HG03439 (cell line): Measurements from ENCODE around the gene STAG1.
"Not testable (repeated sequence)": the region's sequence is repeated elsewhere in the genome, so short reads cannot be mapped to it uniquely, and the experiment has no call there.

Experiments used
- ATAC-seq: cut with Tn5 transposase; IDR thresholded peaks from one replicate; pipeline ENCODE4 v1.9.1; 2021; ENCODE audit warnings: mild to moderate bottlenecking, moderate library complexity; ENCODE audit not compliant: unreplicated experiment

Gene STAG1

DNA sequence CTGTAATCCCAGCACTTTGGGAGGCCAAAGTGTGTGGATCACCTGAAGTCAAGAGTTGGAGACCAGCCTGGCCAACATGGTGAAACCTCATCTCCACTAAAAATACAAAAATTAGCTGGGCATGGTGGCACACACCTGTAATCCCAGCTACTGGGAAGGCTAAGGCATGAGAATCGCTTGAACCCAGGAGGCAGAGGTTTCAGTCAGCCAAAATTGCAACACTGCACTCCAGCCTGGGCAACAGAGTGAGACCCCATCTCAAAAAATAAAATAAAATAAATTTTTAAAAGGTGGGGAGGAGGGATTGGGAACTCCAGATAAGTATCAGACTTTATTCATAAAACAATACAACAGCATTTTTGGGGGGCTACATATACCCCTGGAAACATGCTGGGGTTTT lies 42.4 kb downstream of the STAG1 start:
- not testable (repeated sequence) for ATAC-seq

- ATAC-seq, result no peak
Observed at GRCh38 chr3:136708333-136708985, 43.7 kb downstream of the STAG1 start.

DNA sequence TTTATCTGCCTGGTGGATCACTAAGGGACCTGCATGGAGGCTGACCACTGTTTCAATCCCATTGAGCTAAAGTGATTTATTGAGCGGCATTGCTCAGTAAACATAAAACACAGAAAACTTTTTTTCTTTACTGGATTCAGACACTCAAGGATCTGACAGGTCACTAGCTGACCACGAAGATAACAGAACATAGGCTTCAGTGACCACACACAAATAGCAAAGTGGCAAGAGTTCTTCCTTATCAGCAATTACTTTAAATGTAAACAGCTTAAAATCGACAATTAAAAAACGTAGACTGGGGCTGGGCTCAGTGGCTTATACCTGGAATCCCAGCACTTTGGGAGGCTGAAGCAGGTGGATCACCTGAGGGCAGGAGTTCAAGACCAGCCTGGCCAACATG lies 48.7 kb downstream of the STAG1 start:
- ATAC-seq, result no peak

GRCh38 chr3:136699271-136699828 lies 52.8 kb downstream of the STAG1 start:
- ATAC-seq, result no peak

- no peak for ATAC-seq
Observed at GRCh38 chr3:136698361-136698760, 53.8 kb downstream of the STAG1 start.

GRCh38 chr3:136696797-136697196 lies 55.4 kb downstream of the STAG1 start:
- no peak for ATAC-seq

DNA sequence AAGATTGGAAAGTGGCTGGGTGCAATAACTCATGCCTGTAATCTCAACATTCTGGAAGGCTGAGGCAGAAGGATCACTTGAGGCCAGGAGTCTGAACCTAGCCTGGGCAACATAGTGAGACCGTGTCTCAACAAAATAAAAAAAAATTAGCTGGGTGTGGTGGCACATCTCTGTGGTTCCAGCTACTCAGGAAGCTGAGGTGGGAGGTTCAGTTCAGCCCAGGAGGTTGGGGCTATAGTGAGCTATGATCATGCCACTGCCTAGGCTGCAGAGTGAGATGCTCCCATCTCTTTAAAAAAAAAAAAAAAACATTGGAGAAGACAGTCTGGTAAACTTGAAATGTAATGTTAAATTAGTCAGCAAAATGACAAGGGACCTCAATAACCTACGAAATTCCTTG lies 57.9 kb downstream of the STAG1 start:
- no peak for ATAC-seq

DNA sequence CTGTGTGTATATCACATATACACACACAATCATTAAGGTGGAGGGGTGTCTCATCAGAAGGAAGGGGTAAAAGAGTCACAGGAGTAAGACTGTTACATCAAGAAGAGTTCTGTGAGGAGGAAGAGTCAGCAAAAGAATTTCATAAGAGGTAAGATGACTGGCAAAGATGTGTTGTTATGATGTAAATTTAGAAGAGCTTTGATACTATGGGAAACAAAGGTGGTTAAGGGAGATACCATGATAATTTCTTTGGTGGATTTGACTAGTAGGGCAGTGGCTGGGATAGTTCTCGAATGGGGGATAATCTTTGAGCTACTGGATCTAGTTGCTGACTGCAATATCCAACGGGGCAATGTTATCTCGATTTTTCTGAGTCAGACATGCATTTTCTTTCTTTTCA lies 61.6 kb downstream of the STAG1 start:
- ATAC-seq, result no peak

- no peak for ATAC-seq
Observed at GRCh38 chr3:136685882-136686281, 66.3 kb downstream of the STAG1 start.

DNA sequence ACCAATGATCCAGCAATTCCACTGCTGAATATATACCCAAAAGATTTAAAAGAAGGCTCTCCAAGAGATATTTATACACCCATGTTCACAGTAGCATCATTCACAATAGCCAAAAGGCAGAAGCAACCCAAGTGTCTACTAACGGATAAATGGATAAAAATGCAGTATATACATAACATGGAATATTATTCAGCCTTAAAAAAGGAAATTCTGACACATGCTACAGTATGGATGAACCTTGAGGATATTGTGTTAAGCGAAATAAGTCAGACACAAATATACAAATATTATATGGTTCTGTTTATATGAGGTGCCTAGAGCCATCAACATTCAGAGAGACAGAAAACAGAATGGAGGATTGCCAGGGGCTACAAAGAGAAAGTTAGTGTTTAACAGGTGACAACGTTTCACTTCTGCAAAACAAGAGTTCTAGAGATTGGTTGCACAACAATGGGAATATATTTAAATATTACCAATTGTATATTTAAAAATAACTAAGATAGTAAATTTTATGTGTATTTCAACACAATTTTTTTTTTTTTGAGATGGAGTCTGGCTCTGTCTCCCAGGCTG lies 69.4 kb downstream of the STAG1 start:
- no peak for ATAC-seq

DNA sequence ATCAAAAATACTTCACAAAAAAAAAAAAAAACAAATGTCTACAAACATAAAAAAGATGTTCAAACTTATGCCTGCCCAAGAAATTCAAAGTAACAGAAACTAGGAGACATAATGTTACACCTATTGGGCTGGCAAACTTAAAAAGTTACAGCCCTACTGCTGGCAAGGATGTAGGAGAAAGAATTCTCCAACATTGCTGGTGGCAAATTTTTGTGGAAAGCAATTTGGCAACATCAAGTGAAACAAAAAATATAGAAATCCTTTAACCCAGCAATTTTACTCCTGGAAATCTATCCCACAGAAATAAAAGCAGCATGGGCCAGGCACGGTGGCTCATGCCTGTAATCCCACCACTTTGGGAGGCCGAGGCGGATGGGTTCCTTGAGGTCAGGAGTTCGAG lies 73.2 kb downstream of the STAG1 start:
- no peak for ATAC-seq

DNA sequence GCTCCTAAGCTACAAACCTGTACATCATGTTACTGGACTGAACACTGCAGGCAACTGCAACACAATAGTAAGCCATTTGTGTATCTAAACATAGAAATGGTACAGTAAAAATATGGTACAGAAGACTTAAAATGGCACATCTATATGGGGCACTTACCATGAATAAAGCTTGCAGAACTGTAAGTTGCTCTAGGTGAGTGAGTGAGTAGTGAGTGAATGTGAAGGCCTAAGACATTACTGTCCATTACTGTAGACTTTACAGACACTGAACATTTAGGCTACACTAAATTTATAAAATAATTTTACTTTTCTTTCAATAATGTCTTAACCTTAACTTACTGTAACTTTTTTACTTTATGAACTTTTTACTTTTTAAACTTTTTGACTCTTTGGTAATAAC lies 76.2 kb downstream of the STAG1 start:
- ATAC-seq, result no peak

DNA sequence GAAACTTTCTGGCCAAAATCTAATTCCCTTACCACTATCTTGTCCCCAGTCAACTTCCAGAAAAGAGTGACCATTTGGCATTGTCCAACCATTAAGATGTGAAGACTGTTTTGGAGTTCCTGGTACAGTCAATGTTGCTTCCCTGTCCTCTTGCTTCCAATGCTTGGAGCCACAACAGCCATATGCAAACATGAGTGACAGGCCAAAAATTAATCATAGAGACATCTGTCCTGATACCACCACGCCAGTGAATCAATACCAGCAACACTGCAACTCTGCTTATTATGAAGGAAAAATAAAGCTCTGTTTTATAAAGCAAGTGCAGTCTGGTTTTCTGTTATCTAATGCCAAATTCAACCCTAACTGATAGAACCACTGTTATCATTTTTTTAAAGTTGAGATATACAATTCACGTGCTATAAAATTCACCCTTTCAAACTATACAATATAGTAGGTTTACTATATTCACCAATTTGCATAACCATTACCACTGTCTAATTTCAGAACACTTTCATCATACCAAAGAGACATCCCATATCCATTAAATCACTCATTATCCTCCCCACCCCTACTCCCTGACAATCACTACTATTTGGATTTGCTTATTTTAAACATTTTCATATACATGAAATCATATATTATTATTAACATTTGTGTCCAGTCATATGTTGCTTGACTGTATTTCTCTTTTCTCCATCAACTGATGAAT lies 76.9 kb downstream of the STAG1 start:
- no peak for ATAC-seq

- no peak for ATAC-seq
Observed at GRCh38 chr3:136672457-136672856, 79.7 kb downstream of the STAG1 start.

DNA sequence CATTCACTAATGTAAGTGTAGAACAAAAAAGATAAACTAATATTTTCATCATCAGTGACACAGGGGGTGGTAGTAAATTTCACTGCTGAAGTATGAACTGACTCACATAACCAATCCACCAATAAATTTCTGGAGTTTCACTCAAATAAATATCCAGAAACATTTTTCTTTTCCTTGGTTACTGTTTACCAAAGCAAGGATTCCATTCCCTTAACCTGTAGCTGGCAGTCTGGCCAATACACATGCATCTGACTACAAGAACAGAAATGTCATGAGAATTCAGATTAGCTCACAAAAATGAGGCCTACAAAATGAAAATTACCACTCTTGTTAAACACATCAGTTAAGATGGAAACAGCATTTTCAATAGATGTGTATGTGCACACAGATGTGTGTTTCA lies 80.3 kb downstream of the STAG1 start:
- ATAC-seq, result no peak

GRCh38 chr3:136670166-136670565 lies 82.0 kb downstream of the STAG1 start:
- ATAC-seq, result no peak

DNA sequence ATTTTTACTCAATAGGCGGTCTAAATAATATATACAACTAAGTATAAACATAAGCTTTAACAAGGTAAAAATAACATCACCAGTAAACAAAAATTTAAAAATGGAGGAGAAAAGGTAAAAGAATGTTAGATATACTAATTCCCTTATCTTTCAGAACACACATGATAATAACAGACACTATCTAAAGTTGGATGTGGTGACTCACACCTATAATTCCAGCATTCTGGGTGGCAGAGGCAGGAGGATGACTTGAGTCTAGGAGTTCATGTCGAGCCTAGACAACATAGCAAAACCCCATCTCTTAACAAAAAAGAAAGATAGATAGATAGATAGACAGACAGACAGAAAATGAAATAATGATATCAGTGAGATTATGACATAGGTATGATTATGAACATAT lies 85.1 kb downstream of the STAG1 start:
- no peak for ATAC-seq

DNA sequence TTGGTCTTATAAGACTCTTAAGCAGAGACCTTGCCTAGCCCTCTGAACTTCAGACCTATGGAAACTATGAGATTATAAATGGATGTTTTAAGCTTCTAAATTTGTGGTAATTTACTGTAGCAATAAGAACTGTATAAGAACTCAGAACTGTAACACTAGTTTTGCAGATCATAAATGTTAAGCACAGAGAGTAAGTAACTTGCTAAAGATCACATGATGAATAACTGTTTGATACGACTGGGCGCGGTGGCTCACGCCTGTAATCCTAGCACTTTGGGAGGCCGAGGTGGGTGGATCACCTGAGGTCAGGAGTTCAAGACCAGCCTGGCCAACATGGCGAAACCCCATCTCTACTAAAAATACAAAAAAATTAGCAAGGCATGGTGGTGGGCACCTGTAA lies 85.9 kb downstream of the STAG1 start:
- not testable (repeated sequence) for ATAC-seq

- no peak for ATAC-seq
Observed at GRCh38 chr3:136664771-136665170, 87.4 kb downstream of the STAG1 start.

DNA sequence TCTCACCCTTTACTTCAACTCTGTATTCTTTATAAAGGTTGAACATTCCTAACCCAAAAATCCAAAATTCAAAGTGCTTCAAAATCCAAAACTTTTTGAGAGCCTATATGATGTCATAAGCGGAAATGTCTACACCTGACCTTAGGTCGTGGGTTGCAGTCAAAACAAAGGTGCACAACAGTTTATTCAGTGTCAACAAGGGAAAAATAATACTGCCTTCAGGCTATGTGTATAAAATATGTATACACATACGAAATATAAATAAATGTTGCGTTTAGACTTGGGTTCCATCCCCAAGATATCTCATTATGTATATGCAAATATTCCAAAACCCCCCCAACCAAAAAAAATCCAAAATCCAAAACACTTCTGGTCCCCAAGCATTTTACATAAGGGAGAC lies 90.9 kb downstream of the STAG1 start:
- no peak for ATAC-seq

DNA sequence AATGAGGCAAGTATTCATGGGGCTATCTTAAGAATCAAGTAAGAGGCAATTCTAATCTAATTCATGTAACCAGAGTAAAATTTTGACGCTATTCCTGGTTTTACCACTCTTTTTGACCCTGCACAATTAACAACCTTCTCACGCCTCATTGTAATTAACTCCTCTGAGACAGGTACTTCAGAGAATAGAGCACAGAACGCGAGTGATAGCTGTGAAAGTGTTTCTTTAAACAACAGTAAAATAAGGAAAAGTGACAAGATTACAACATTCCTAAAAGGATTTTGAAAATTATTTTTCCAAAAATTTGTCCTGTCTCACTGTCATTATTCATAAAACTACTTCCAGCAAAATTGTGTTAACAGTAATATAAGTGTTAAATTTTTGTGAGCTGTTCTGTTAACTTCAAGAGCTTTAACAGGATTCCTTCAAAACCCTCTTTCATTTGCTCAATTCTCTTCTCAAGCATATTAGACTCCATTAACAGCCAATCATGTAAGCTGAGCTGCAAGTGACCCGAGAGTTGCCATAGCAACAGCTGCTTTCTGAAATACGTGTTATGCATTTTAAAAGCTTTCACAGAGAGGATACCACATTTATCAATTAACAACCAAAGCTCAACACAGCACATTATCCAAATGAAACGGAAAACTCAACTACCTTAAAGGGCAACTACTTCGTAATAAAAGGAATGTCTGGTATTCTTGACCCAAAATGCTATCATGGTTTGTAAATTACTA lies 93.1 kb downstream of the STAG1 start:
- no peak for ATAC-seq
